CD14-positive monocyte (primary cell): ENCODE results near the gene PARG. TPM values are rescaled to one million over a fixed set of nuclear protein-coding genes. Genes with fewer than 3 reads are reported as not detected.

Experiments
- DNase-seq, 3 donors: peaks; one replicate each; pipeline ENCODE4 v3.0.0-alpha.2; 2011 to 2022
- H2AFZ ChIP-seq: 2 replicates; pipeline ENCODE4 v1.6.0; 2012; ENCODE audit warnings: mild to moderate bottlenecking, low read depth, low read length, inconsistent platforms; ENCODE audit not compliant: insufficient read depth, poor library complexity, severe bottlenecking
- H3K27ac ChIP-seq, 2 donors: 1 replicate in 1 of 2; 2 replicates in 1 of 2; pipeline ENCODE4 v1.5.1; 2012 to 2013; ENCODE audit warnings: low read length in 2 of 2, control low read depth in 1 of 2, inconsistent platforms in 1 of 2, low read depth in 1 of 2, mild to moderate bottlenecking in 1 of 2
- H3K27me3 ChIP-seq, 2 donors: one replicate each; pipeline versions ENCODE4 v1.6.0 to v1.6.1; 2011 to 2013; ENCODE audit warnings: low read length in 2 of 2; ENCODE audit not compliant: control insufficient read depth in 2 of 2, insufficient read depth in 2 of 2
- H3K36me3 ChIP-seq, 2 donors: replicated peaks in 1 of 2; 1 replicate in 1 of 2; 2 replicates in 1 of 2; pipeline versions ENCODE4 v1.5.1 to v1.6.1; 2012 to 2013; ENCODE audit warnings: low read length in 2 of 2, control low read depth in 1 of 2, inconsistent platforms in 1 of 2, mild to moderate bottlenecking in 1 of 2; ENCODE audit not compliant: insufficient read depth in 2 of 2, control insufficient read depth in 1 of 2
- H3K4me1 ChIP-seq, 2 donors: 1 replicate in 1 of 2; 2 replicates in 1 of 2; pipeline versions ENCODE4 v1.5.1 to v1.6.1; 2012 to 2013; ENCODE audit warnings: low read length in 2 of 2, control low read depth in 1 of 2, inconsistent platforms in 1 of 2, mild to moderate bottlenecking in 1 of 2, moderate library complexity in 1 of 2; ENCODE audit not compliant: insufficient read depth in 2 of 2, control insufficient read depth in 1 of 2
- H3K4me2 ChIP-seq: replicated peaks from 2 replicates; pipeline ENCODE3; 2012; ENCODE audit warnings: low read length, moderate library complexity, mild to moderate bottlenecking; ENCODE audit not compliant: poor library complexity, severe bottlenecking; ENCODE audit errors: extremely low read depth
- H3K4me3 ChIP-seq, 3 experiments: fragments of 200-600 bp in 1 of 3; sonication (generic) in 1 of 3; replicated peaks in 1 of 3; 1 replicate in 2 of 3; 2 replicates in 1 of 3; pipeline ENCODE4 v1.5.1; 2011 to 2013; ENCODE audit warnings: low read length in 3 of 3, mild to moderate bottlenecking in 3 of 3, control low read depth in 2 of 3, low read depth in 2 of 3, inconsistent platforms in 1 of 3, moderate library complexity in 1 of 3
- H3K79me2 ChIP-seq: 2 replicates; pipeline ENCODE4 v1.6.0; 2012; ENCODE audit warnings: mild to moderate bottlenecking, control low read depth, inconsistent platforms, low read length, moderate library complexity; ENCODE audit not compliant: insufficient read depth
- H3K9ac ChIP-seq: 2 replicates; pipeline ENCODE4 v1.6.0; 2017; ENCODE audit warnings: low read length, mild to moderate bottlenecking; ENCODE audit not compliant: insufficient read depth, poor library complexity, severe bottlenecking
- H3K9me3 ChIP-seq, 2 donors: replicated peaks in 1 of 2; 1 replicate in 1 of 2; 2 replicates in 1 of 2; pipeline versions ENCODE4 v1.5.1 to v1.6.1; 2012 to 2013; ENCODE audit warnings: low read length in 2 of 2, control low read depth in 1 of 2; ENCODE audit not compliant: control insufficient read depth in 1 of 2, insufficient read depth in 1 of 2
- H4K20me1 ChIP-seq: 2 replicates; pipeline ENCODE4 v1.6.0; 2012; ENCODE audit warnings: mild to moderate bottlenecking, low read length, control low read depth, moderate library complexity; ENCODE audit not compliant: insufficient read depth
- H3K27ac Mint-ChIP-seq, 7 donors: one replicate each; pipeline ENCODE4 v1.8.0; 2020; ENCODE audit warnings: mild to moderate bottlenecking in 7 of 7, mixed read lengths in 7 of 7, moderate library complexity in 6 of 7, inconsistent platforms in 2 of 7
- H3K27me3 Mint-ChIP-seq, 3 donors: one replicate each; pipeline ENCODE4 v1.8.0; 2021 to 2022; ENCODE audit warnings: low read depth in 3 of 3, mild to moderate bottlenecking in 3 of 3, mixed read lengths in 3 of 3, moderate library complexity in 3 of 3, inconsistent platforms in 1 of 3
- H3K36me3 Mint-ChIP-seq, 2 donors: one replicate each; pipeline ENCODE4 v1.8.0; 2020; ENCODE audit warnings: mixed read lengths in 2 of 2, inconsistent platforms in 1 of 2, mild to moderate bottlenecking in 1 of 2
- H3K4me1 Mint-ChIP-seq: one replicate; pipeline ENCODE4 v1.8.0; 2020; ENCODE audit warnings: mild to moderate bottlenecking, mixed read lengths
- H3K4me3 Mint-ChIP-seq, 2 donors: one replicate each; pipeline ENCODE4 v1.8.0; 2020; ENCODE audit warnings: mild to moderate bottlenecking in 2 of 2, mixed read lengths in 2 of 2, moderate library complexity in 1 of 2
- H3K9me3 Mint-ChIP-seq, 7 donors: one replicate each; pipeline ENCODE4 v1.8.0; 2020 to 2022; ENCODE audit warnings: mixed read lengths in 7 of 7, mild to moderate bottlenecking in 6 of 7, moderate library complexity in 6 of 7, inconsistent platforms in 2 of 7
- CTCF ChIP-seq: fragments of 200-600 bp; IDR thresholded peaks from one replicate; pipeline ENCODE4 v1.8.0; 2022; ENCODE audit warnings: antibody characterized with exemption, mild to moderate bottlenecking
- WGBS: methylation state at CpG from one replicate; pipeline ENCODE4 v1.1.5; 2013; ENCODE audit warnings: missing lambda C conversion rate; ENCODE audit not compliant: insufficient coverage; 5-methylcytosine and 5-hydroxymethylcytosine counted together
- intact Hi-C, 2 donors: fragments of 100-400 bp; cut with micrococcal nuclease; formaldehyde crosslinking; loops; one replicate each; pipeline versions ENCODE4 v1.15.0 to v1.15.1; 2023
- polyA plus RNA-seq, 3 donors: library from polyadenylated mRNA; depleted of rRNA in 1 of 3; unstranded in 2 of 3; stranded (reverse) in 1 of 3; fragments of 300-500 nt in 2 of 3; fragments of >200 nt in 1 of 3; fragmentation: Illumina TruSeq in 2 of 3; gene quantifications; 1 replicate in 2 of 3; 2 replicates in 1 of 3; pipeline ENCODE4 v1.2.3, GENCODE V29; 2012 to 2021

Gene PARG
- polyA plus RNA-seq, 3 donors, result 6.3 to 8.0 (median 7.5) TPM

- Mint-ChIP-seq H3K4me3 (no peak overlapping the region), H3K27me3 (no peaks in the 10 kb centered on the region), H3K27ac (peak overlapping the region in 1 of 7 donors; percentile 18), H3K9me3 (no peaks in the 10 kb centered on the region), H3K4me1 (no peaks in the 10 kb centered on the region), H3K36me3 (peaks cover 56 to 60% of the 10 kb centered on the region in 2 donors)
- Histone ChIP-seq H4K20me1 (no peaks in the 10 kb centered on the region), H3K9ac (no peak overlapping the region), H3K4me1 (no peaks in the 10 kb centered on the region), H3K4me3 (no peak overlapping the region), H3K4me2 (no peak overlapping the region), H3K9me3 (no peaks in the 10 kb centered on the region), H3K36me3 (peaks cover 49 to 89% of the 10 kb centered on the region in 2 donors), H2AFZ (no peak overlapping the region), H3K27ac (no peak overlapping the region), H3K27me3 (no peaks in the 10 kb centered on the region), H3K79me2 (no peaks in the 10 kb centered on the region)
- TF ChIP-seq CTCF, result no peak
- DNase-seq, result no peak
- intact Hi-C loops, result no loop called here
- no CpG with 5 or more reads among the region's 5 CpGs for WGBS
These were observed 104.8 kb downstream of the PARG start for GRCh38 chr10:49837051-49837478.

GRCh38 chr10:49834976-49835375, 106.9 kb downstream of the PARG start:
- H3K4me2 ChIP-seq, result no peak overlapping the region
- intact Hi-C loops, result no loop called here
- no peak overlapping the region for H3K4me3 ChIP-seq
- no peaks in the 10 kb centered on the region for H4K20me1 ChIP-seq
- Mint-ChIP-seq H3K4me3 (no peak overlapping the region), H3K27me3 (no peaks in the 10 kb centered on the region), H3K27ac (no peak overlapping the region), H3K9me3 (peaks cover 0 to 2% (median 0%) of the 10 kb centered on the region in 7 donors), H3K4me1 (no peaks in the 10 kb centered on the region), H3K36me3 (peaks cover 52 to 55% of the 10 kb centered on the region in 2 donors)
- no peak overlapping the region for H2AFZ ChIP-seq
- H3K9ac ChIP-seq, result no peak overlapping the region
- no peaks in the 10 kb centered on the region for H3K79me2 ChIP-seq
- H3K27me3 ChIP-seq, result no peaks in the 10 kb centered on the region
- H3K4me1 ChIP-seq, result no peaks in the 10 kb centered on the region
- H3K9me3 ChIP-seq, result no peaks in the 10 kb centered on the region
- peaks cover 47 to 78% of the 10 kb centered on the region in 2 donors for H3K36me3 ChIP-seq
- no peak overlapping the region for H3K27ac ChIP-seq
- no peak for DNase-seq
- TF ChIP-seq CTCF, result no peak
- WGBS, result no CpG with 5 or more reads among the region's 3 CpGs
